Pulmonary artery endothelial cell (primary cell): Measurements from ENCODE around the gene NCOA3. TPM values are rescaled to one million over a fixed set of nuclear protein-coding genes. Genes with fewer than 3 reads are reported as not detected.
"Not testable (repeated sequence)": the region's sequence is repeated elsewhere in the genome, so short reads cannot be mapped to it uniquely, and the experiment has no call there.

ENCODE experiments used
- DNase-seq: peaks from one replicate; pipeline ENCODE4 v3.0.0-alpha.2; 2011; ENCODE audit warnings: low read depth, low spot score
- total RNA-seq: library from RNA; depleted of rRNA; stranded (reverse); fragments of >200 nt; gene quantifications from 2 replicates; pipeline ENCODE4 v1.2.3, GENCODE V29; 2014

The NCOA3 gene
- total RNA-seq, 1 donor from 2014 or later: 29.3 TPM

- no peak for DNase-seq
Measured at GRCh38 chr20:47535994-47536393, 34.3 kb downstream of the NCOA3 start.

- DNase-seq: no peak
Measured at GRCh38 chr20:47540443-47541354, 39.0 kb downstream of the NCOA3 start.

GRCh38 chr20:47541355-47541922 lies 39.8 kb downstream of the NCOA3 start:
- DNase-seq: no peak

GRCh38 chr20:47543006-47543431 lies 41.3 kb downstream of the NCOA3 start:
- DNase-seq: no peak

GRCh38 chr20:47544240-47544639 lies 42.6 kb downstream of the NCOA3 start:
- DNase-seq: no peak

- DNase-seq: no peak
Measured at GRCh38 chr20:47544852-47545251, 43.2 kb downstream of the NCOA3 start.

- no peak for DNase-seq
Measured at GRCh38 chr20:47545499-47545898, 43.8 kb downstream of the NCOA3 start.

GRCh38 chr20:47546184-47547033 lies 44.7 kb downstream of the NCOA3 start:
- DNase-seq: peak; percentile 13

- no peak for DNase-seq
Measured at GRCh38 chr20:47547034-47547387, 45.3 kb downstream of the NCOA3 start.

GRCh38 chr20:47549671-47550070 lies 48.0 kb downstream of the NCOA3 start:
- DNase-seq: no peak

- DNase-seq: no peak
Measured at GRCh38 chr20:47551222-47551621, 49.5 kb downstream of the NCOA3 start.

GRCh38 chr20:47551841-47552240 lies 50.2 kb downstream of the NCOA3 start:
- no peak for DNase-seq

GRCh38 chr20:47552996-47553395 lies 51.3 kb downstream of the NCOA3 start:
- no peak for DNase-seq

- not testable (repeated sequence) for DNase-seq
Measured at GRCh38 chr20:47553594-47554235, 52.0 kb downstream of the NCOA3 start.

- DNase-seq: not testable (repeated sequence)
Measured at GRCh38 chr20:47554283-47554682, 52.6 kb downstream of the NCOA3 start.

- DNase-seq: no peak
Measured at GRCh38 chr20:47557218-47557617, 55.5 kb downstream of the NCOA3 start.

- DNase-seq: no peak
Measured at GRCh38 chr20:47557791-47558190, 56.1 kb downstream of the NCOA3 start.

GRCh38 chr20:47558295-47559066 lies 56.8 kb downstream of the NCOA3 start:
- DNase-seq: no peak

- no peak for DNase-seq
Measured at GRCh38 chr20:47559141-47559540, 57.5 kb downstream of the NCOA3 start.

- DNase-seq: no peak
Measured at GRCh38 chr20:47561180-47561579, 59.5 kb downstream of the NCOA3 start.
